CD4-positive, alpha-beta T cell treated with Interleukin-10 for 1 hour (primary cell): ENCODE results near the gene BDH1.
"Not testable (repeated sequence)": the region's sequence is repeated elsewhere in the genome, so short reads cannot be mapped to it uniquely, and the experiment has no call there.

Experiments
- DNase-seq: peaks from one replicate; pipeline ENCODE4 v3.0.0-alpha.2; 2020

BDH1 gene

GRCh38 chr3:197484204-197484901 lies 71.4 kb downstream of the BDH1 start:
- DNase-seq = no peak

GRCh38 chr3:197482001-197482400 lies 73.8 kb downstream of the BDH1 start:
- no peak for DNase-seq

GRCh38 chr3:197480320-197480719 lies 75.4 kb downstream of the BDH1 start:
- DNase-seq = no peak

GRCh38 chr3:197478746-197479668 lies 76.8 kb downstream of the BDH1 start:
- DNase-seq = no peak

GRCh38 chr3:197477816-197478215 lies 78.0 kb downstream of the BDH1 start:
- not testable (repeated sequence) for DNase-seq

GRCh38 chr3:197475997-197476525 lies 79.7 kb downstream of the BDH1 start:
- no peak for DNase-seq

- no peak for DNase-seq
These were observed 80.3 kb downstream of the BDH1 start for GRCh38 chr3:197475514-197475913.

- no peak for DNase-seq
These were observed 83.6 kb downstream of the BDH1 start for GRCh38 chr3:197472151-197472550.

- no peak for DNase-seq
These were observed 84.4 kb downstream of the BDH1 start for GRCh38 chr3:197471221-197472010.

GRCh38 chr3:197468866-197469382 lies 86.8 kb downstream of the BDH1 start:
- no peak for DNase-seq

- DNase-seq = no peak
These were observed 87.6 kb downstream of the BDH1 start for GRCh38 chr3:197468167-197468566.

GRCh38 chr3:197466586-197467399 lies 89.0 kb downstream of the BDH1 start:
- DNase-seq = no peak

- DNase-seq = no peak
These were observed 89.7 kb downstream of the BDH1 start for GRCh38 chr3:197465996-197466549.

GRCh38 chr3:197465197-197465995 lies 90.4 kb downstream of the BDH1 start:
- no peak for DNase-seq

GRCh38 chr3:197464794-197465193 lies 91.0 kb downstream of the BDH1 start:
- DNase-seq = no peak

- DNase-seq = no peak
These were observed 92.5 kb downstream of the BDH1 start for GRCh38 chr3:197463279-197463678.

GRCh38 chr3:197462808-197463207 lies 93.0 kb downstream of the BDH1 start:
- no peak for DNase-seq

GRCh38 chr3:197460639-197461038 lies 95.1 kb downstream of the BDH1 start:
- DNase-seq = no peak

- DNase-seq = no peak
These were observed 95.8 kb downstream of the BDH1 start for GRCh38 chr3:197460002-197460401.
